NCI-H82 (cell line): ENCODE measurements around the gene TCIRG1.
"Not testable (repeated sequence)": the region's sequence is repeated elsewhere in the genome, so short reads cannot be mapped to it uniquely, and the experiment has no call there.

Source experiments
- DNase-seq: peaks from one replicate; lab custom pipeline; 2025; lab: John Stamatoyannopoulos, UW

The TCIRG1 gene, protein sequence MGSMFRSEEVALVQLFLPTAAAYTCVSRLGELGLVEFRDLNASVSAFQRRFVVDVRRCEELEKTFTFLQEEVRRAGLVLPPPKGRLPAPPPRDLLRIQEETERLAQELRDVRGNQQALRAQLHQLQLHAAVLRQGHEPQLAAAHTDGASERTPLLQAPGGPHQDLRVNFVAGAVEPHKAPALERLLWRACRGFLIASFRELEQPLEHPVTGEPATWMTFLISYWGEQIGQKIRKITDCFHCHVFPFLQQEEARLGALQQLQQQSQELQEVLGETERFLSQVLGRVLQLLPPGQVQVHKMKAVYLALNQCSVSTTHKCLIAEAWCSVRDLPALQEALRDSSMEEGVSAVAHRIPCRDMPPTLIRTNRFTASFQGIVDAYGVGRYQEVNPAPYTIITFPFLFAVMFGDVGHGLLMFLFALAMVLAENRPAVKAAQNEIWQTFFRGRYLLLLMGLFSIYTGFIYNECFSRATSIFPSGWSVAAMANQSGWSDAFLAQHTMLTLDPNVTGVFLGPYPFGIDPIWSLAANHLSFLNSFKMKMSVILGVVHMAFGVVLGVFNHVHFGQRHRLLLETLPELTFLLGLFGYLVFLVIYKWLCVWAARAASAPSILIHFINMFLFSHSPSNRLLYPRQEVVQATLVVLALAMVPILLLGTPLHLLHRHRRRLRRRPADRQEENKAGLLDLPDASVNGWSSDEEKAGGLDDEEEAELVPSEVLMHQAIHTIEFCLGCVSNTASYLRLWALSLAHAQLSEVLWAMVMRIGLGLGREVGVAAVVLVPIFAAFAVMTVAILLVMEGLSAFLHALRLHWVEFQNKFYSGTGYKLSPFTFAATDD

DNA sequence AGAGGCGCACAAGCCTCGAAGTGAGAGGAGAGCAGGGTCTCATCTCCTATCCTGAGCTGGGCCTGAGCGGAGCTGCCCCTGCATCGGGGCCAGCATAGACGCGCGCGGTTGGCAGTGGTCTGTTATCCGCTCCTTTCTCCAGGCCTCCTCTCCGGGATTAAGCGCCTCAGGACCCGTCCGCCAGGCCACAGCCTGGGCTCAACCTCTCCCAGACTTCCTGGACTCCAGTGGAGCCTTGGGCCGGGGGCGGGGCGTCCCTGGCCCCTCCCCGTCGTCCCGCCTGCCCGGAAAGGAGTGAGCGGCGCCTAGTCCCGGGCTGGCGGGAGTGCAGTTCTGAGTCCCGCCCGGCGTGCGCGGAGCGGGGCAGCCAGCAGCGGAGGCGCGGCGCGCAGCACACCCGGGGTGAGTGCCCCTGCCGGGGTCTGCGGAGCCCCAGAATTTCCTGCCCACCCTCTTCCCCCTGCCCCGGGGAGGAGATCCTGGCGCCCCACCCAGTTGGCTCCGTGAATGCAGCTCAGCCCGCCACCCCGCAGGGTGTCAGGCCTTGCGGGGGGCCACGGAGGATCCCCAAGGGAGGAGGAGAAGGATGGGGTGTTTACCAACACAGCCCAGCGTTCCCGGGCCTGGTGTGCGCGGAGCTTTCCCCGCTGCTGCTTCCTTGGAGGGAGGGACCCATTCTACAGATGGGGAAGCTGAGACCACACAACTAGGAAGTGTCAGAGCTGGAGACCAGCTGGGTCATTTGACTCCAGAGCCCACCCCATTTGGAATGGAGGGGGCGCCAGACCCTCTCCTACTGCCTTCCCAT, at the start of gene TCIRG1:
TSS of gene TCIRG1 (plus strand) at position 308 of the 808 bp plus-strand sequence. CDS start 2,247 bp downstream, outside the sequence.
- DNase-seq, result no peak

DNA sequence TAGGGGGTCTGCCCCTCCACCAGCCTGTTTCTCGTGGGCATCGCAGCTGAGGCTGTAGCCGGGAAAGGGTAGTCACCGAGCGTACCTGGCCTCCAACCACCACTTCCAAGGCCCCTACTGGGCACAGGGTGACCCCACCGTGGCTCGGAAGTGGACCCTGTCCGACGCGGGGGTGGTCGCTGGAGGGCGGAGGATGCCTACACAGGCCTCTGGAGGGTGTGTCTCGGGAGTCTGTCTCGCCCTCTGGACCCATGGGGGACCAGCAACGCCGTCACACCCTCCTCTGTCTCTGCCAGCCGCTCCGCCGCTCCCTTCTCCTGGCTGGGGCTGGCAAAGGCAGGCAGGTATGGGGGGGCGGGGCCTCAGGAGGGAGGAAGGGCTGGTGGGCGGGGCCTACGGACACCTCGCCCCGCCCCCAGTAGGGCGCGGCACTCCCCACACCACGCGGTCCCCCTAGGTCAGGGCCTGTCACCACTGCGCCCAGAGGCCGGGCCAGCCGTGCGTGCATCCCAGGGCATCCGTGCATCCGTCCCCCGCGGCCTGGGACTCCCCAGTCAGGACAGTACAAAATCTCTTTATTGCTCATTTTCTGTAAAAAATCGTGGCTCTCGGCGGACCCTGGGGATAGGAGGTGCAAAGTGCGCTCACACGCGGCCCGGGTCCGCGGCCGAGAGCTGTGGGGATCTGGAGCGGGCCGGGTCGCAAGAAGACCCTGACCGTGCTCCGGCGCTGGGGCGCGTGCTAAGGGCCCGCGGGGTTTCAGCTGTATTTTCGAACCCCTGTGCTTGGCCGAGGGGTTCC, 48.1 kb upstream of the TCIRG1 start:
- not testable (repeated sequence) for DNase-seq

DNA sequence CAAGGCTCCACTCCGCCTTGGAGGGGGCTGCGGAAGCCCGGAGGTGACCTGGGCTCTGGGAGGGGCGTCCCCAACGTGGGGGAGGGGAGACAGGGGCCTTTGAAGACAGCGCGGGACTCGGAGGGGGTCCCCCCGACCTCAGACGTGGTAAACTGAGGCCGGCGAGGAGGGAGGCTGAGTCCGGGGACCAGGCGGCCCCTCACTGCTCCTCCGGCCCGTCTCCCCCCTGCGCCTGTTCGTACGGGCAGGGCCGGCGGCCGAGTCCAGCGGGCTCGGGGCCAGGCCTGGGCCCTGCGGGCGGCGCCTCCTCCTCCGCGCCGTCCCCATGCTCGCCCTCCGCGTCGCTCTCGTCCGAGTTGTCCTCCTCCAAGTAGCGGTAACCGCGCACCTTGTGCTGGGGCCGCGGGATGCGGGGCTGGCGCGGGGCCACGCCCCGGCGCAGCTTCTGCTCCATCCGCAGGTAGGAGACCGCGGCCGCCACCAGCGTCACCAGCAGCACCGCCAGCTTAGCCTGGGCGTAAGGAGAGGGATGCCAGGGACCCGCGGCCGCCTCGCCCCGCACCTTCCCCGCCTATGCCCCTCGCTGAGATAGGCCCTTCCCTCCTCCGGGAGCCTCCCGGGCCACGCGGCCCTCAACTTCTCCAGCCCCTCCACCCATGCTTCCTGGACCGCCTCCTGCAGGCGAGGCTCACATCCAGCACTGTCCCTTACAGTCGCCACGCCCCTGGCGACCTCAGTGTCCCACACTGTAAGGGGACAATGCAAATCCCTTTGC, 47.3 kb upstream of the TCIRG1 start:
- not testable (repeated sequence) for DNase-seq

DNA sequence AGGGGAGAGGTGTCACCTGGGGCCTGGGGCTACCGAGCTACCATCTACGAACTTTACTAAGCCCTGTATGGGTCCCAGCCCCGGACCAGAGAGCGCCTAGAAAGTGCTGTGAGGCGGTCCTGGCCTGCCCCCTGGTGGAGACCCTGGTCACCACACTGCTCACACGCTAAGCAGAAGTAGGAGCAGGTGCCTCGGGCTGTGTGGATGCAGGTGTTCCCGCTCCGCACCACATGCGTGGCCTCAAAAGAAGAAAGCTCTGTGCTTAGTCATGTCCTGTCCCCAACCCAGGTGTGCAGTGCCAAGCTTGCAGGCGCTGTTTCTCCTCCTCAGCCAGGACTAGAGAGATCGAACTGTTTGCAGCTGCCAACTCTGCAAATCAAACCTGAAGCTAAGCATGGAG, 45.0 kb upstream of the TCIRG1 start:
- DNase-seq, result peak; percentile 57

DNA sequence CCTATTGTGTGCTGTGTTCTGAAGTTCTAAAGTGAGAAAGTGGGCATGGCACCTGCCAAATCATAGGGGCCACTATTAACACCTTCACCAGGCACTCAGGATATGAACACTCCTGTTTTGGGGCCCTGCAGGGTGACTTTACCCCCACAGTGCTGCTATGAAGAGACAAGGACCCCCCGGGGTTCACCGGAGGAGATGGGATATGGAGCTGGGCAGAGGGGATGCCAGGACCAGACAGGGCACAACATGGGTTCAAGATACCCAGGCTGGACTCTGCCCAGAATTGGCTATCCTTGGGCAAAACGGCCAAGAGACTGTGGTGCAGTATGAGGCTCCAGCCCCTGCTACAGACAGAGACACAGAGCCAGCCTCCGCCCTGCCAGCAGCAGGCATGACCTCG, 44.4 kb upstream of the TCIRG1 start:
- not testable (repeated sequence) for DNase-seq

DNA sequence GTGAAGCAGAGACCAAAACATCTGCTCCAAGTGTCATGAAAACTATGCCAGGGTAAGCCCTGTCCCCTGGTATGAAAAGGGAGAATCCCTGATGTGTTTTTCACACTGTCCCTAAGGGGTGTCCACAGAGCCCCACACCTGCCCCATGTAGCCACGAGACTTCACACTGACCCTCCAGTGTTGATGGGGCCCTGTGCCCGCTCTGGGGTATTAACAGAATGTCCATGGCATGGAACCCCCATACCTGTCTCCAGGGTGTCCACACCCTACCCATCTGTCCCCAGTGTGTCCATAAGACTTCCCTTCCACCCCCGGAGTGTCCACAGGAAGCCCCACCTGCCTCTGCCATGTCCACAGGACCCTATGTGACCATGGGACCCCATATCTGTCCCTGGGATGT, 43.7 kb upstream of the TCIRG1 start:
- not testable (repeated sequence) for DNase-seq

DNA sequence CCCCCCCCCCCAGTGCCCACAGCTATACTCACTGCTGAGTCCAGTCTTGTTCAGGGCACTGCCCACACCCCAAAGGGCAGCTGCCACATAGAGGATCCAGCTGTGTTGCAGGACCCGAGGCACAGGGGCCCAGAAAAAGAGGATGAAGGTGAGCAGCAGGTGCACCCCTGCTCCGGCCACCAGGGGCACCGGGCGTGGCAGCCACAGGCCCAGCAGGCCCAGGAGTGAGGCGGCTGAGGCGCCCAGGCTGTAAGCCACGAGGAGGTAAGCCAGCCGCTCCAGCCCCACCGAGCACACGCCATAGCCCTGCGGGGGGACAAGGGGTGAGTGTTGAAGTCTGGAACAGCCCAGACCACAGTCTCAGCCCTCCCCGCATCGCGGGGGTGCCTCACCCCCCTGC, 43.2 kb upstream of the TCIRG1 start:
- not testable (repeated sequence) for DNase-seq

DNA sequence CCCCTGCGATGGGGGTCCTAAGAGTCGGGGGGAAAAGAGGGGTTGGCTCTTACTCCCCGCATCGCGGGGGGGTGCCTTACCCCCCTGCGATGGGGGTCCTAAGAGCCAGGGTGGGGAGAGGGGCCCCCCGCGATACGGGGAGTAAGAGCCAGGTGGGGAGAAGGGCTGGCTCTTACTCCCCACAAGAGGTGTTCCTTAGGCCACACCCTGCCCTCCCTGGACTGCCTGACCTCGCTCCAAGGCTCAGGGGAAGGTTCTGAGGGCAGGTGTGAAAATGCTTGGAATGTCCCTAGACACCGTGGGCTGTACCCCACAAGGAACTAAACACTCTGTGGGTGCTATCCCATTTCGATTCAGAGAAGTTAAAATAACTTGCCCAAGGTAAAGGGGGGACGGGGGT, 42.8 kb upstream of the TCIRG1 start:
- DNase-seq, result no peak

DNA sequence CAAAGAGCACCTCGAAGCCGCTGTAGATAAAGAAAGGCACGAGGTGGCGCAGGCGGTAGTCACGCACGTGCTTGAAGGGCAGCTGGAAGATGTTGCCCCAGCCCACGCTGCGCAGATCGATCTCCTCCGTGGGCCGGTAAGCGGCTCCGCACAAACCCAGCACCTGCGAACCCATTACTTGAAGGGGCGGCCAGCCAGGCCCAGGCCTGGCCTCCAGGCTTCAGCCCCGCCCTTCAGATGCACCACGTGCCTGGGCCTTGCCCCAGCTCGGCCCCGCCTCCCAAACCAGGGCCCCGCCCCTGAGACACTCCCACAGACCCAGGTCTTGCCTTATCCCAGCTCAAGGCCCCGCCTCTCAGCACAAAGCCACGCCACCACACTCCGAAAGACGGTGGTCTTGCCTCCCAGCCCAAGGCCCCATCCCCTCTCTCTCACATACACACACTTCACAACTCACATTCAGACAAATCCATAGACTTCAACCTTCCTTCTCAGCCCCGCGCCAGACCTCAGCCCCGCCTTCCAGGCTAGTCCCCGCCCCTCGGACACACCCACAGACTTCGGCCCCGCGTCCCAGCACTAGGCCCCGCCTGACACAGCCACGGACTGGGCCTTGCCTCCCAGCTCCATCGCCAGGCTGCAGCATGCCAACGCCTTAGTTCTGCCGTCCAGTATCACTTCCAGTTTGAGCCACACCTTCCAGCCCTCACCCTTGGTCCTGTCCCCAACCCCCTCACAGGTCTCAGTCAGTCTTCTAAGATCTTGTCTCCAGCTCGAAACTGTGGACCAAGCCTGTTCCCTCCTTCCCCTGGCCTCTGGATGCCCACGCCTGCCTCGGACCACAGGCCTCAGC, 42.0 kb upstream of the TCIRG1 start:
- DNase-seq, result peak; percentile 72

DNA sequence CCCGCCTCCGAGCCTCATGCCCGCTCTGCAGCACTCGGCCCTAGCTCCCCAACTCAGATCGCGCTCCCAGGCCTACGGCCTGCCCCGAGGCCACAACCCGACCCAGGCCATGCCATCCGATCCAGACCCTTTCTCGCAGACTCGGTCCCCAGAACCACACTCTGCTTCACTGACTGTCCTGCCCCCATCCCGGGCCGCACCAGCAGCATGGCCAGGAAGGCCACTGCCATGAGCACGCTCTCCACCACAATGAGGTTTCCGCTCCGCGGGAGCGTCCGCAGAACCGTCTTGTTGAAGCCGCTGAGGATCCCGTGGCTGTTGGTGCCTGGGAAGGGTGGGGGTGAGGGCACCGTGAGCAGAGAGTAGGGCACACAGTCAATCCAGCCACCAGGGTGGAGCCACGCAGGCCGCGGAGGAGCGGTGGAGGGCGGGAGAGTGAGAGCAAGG, 41.3 kb upstream of the TCIRG1 start:
- DNase-seq, result no peak

DNA sequence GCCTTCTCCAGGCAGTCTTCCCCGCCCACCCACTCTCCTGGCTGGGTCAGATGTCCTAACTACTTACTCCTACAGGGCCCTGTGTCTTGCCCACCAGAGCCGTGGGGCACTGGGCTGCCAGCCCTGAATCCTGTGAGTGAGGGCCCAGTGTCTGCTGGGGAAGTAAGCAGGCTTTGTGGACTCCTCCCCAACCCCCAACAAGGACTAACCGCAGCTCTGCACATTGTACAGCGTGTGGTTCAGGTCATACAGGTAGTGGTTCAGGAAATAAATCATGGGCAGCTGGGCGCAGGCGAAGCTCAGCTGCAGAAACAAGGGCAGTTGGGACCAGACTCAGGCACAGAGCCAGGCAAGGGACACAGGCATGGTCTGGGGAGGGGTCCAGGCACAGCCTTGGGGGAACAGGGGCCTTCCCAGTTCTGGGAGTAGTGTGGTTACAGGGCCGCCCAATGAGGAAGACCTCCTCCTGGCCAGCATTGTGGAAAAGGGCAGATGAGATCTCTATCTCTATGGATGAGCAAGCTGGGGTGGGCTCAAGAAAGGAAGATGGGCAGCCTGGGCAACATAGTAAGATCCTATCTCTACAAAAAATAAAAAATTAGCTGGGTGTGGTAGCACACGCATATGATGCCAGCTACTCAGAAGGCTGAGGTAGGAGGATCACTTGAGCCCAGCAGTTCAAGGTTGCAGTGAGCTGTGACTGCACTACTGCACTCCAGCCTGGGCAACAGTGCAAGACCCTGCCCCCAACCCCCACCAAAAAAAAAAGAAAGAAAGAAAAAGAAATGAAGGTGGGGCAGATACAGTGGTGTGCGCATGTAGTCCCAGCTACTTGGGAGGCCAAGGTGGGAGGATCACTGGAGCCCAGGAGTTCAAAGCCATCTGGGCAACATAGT, 40.4 kb upstream of the TCIRG1 start:
- DNase-seq, result no peak

DNA sequence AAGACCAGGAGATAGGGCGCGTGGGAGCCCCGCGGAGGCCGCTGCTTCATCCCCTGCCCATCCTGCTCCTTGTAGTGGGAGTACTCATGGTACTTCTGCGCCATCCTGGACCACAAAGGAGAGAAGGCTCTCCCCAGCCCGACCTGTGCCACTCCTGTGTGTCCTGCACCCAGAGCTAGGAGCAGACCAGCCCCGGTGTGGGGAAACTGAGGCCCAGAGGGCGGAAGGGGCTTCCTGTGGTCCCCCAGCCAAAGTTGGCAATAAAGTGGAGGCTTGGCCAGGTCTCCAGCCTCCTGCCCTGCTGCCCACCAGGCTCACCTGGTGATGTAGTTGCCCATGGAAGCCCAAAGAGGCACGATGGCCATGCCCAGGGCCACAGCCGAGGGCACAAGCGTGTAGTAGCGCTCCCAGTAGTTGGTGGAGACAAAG, 39.6 kb upstream of the TCIRG1 start:
- no peak for DNase-seq

DNA sequence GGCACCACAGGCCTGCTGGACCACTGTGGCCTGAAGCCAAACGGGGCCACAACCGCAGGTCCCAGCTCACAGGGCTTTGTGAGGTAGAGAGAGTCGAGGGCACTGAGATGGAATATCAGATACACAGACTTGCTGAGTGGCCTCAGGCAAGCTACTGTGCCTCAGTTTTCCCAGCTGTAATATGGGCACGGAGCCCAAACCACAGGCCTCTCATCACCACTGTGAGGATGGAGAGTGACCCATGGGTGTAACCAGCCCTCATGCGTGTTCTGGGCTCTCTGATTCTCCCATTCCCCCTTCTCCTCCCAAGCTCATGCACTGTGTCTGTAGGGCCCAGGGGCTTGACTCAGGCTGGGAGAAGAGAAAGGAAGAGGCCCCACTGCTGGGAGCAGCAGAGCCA, 39.1 kb upstream of the TCIRG1 start:
- DNase-seq, result no peak

DNA sequence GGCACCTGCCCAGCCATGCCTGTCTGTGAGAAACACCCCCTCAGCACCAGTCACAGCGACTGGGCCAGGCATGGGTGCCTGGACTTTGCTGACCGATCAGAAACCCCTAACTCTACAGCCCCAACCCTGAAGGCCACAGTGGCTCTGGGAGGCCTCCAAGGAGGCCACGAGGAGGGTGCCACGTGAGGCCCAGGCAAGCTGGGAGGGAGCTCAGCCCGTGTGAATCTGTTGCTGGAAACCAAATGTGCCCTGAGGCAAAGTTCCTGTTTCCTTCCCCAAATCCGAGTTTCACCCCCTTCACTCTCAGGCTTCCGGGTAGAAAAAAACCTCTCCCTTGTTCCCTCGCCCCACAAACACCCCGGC, 36.3 kb upstream of the TCIRG1 start:
- DNase-seq, result no peak

DNA sequence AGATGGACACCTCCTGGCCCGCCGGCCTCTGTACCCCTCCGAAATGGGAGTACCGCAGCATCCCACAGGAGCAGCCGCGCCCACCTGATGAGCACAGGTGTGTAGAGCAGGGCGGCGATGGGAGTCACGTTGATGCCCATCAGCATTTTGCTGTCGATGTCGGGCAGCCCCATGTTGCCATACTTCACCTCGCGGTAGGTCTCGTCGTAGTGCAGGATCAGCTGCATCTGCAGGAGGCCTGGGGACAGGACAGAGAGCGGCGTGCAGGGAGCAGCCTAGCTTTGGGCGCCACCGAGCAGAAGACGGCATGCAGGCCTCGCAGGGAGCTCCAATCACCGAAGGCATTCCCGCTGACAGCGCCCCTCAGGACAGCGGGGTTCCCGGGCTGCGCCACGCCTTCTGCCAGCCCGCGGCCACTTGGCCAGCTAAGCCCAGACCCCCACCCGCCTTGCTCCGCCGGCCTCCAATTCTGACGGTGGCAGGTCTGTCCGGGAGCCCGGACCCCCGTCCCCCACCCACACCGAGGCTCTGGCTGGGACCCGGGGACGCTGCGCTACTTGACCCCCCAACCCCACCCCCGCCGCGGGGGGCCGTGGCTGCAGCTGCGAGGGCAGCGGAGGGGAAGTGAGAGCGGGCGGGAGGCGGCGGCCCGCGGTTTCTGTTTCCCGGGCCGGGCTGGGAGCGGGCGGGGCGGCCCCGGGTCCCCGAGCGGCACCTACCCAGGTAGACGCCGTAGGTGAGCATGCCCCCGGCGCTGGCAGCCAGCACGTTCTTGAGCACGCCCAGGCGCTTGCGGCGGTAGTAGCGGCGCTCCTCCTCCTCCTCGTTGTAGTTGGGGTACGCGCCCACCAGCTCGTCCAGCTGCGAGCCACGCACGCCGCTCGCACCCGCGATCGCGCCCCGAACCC, 35.6 kb upstream of the TCIRG1 start:
- no peak for DNase-seq

DNA sequence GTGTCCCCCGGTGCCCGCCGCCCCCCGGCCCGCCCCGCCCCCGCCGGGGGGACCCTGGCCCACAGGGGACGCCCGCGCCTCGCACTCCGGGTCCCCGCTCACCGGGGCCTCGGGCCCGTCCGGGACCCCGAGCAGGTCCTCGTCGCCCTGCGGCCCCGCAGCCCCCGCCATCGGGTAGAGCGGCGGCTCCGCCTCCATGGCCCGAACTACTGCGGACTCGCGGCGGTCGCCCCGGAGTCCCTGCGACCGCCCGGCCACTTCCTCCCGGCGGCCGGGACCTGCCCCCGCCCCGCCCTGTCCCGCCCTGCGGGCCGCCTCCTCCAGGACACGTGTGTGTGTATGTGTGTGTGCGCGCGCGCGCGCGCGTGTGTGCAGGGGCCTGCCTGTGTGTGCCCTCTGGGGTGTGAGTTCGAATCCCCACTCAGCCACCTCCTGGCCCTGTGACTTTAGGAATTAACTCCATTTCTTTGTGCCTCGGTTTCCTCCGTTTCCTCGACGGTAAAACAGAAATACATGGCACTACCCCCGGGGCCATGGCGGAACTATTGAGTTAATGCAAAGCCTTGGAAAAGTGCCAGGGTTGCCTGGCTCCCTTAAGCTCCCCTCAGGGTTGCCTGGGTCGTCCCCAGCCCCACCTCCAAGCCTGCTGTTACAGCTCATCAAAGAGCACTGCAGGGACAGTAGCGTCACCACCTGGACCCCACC, 34.8 kb upstream of the TCIRG1 start, which contains the start of gene UNC93B1:
TSS of gene UNC93B1 (minus strand) at position 252 of the 705 bp plus-strand sequence. CDS start at position 198, 54 bp downstream.
- DNase-seq, result peak; percentile 87
